ENCODE data around the gene UGDH. TPM values are rescaled to one million over a fixed set of nuclear protein-coding genes. Genes with fewer than 3 reads are reported as not detected.

Gene UGDH
- total and polyA plus RNA-seq, 9 of the 15 experiments (the other 6 are each of a cell fraction or from before 2014, with no cell fraction given): 5.5 to 21.7 (median 16.2) TPM

DNA sequence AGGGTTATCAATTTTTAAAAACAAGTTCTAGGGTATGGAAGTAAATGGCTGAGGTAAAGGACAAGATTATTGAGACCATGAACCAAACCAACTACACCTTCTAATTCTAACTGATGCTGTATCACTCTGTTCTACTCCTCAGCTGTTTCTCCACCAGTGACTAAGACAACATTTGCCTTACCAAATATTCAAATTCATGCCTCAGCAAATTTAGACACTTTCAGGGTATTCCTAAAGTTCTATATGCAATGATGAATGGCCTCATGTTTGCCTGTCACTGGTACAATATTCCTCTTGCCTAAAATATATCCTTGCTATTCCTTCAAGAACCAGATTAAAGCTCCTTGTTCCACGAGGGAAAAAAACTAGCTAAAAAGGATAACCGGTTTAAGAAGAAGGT, 73.5 kb downstream of the UGDH start (continued):
- TF ChIP-seq BCLAF1 (IDR thresholded peaks at IDR 0.05; ENCODE audit: borderline replicate concordance in 1 of 2, control insufficient read depth in 1 of 2, low read depth in 2 of 2, low read length in 1 of 2): 0 out of 4 replicates have a peak, but pooled peaks of 1 of the 2 experiments have one; percentile 19

DNA sequence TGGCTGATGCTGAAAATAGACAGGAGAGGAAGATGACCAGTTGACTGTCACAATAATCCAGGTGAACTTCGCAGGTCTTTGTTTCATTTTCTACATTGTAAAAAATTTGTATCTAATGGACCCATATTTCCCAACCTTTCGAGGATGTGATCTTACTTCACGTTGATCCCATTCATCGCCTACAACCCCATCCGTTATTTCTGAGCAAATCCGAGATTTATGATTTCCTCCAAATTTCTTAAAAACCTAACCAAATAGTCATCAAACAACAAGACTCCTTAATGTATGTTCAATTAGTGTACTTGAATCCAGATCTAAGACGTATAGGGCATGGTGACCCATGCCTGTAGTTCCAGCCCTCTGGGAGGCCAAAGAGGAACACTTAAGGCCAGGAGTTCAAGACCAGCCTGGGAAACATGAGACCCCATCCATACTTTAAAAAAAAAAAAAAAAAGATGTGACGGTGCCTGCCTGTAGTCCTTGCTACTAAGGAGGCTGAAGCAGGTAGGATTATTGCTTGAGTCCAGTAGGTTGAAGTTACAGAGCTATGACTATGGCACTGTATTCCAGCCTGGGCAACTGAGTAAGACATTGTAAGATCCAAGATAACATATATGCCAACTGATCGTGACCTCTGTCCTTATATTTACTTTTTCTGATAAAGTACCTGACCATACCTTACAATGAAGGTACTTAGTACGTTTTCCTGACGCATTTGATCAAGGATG, 74.2 kb downstream of the UGDH start:
- peak; percentile 10 for ATAC-seq
- H4K20me1 ChIP-seq (replicated peaks; ENCODE audit: control insufficient read depth, insufficient read depth, low read length): peaks cover 26% of the 10 kb centered on the region; the same call in 1 of the 2 replicates
- WGBS (ENCODE audit: insufficient coverage, low coverage, missing lambda C conversion rate): 90% methylated on average over 11 of the region's 11 CpGs
- TF ChIP-seq FOXM1 (IDR thresholded peaks at IDR 0.05; ENCODE audit: low read depth): no peak
- TF ChIP-seq FOXM1 (CRISPR knock-in tag; IDR thresholded peaks at IDR 0.05; ENCODE audit: low read depth): no peak
- peak; percentile 73 for TF ChIP-seq POLR2A (conservative IDR thresholded peaks at IDR 0.05)
- peak; percentile 21; the same call in 1 of the 2 replicates for TF ChIP-seq TEAD4 (IDR thresholded peaks at IDR 0.05; ENCODE audit: low read length)
- TF ChIP-seq TEAD4 (CRISPR knock-in tag; IDR thresholded peaks at IDR 0.05; ENCODE audit: borderline replicate concordance): no peak
- TF ChIP-seq ZNF41 (CRISPR knock-in tag; conservative IDR thresholded peaks at IDR 0.05): 0 out of 2 replicates have a peak, but pooled peaks have one; percentile 32
- TF ChIP-seq SMAD1 (IDR thresholded peaks at IDR 0.05; ENCODE audit: low read depth, low read length, partially characterized antibody): no peak
- 0 out of 2 replicates have a peak, but pooled peaks have one; percentile 24 for TF ChIP-seq ESRRB (CRISPR knock-in tag; IDR thresholded peaks at IDR 0.05; ENCODE audit: borderline replicate concordance)
- TF ChIP-seq BCLAF1 (IDR thresholded peaks at IDR 0.05; ENCODE audit: borderline replicate concordance in 1 of 2, control insufficient read depth in 1 of 2, low read depth in 2 of 2, low read length in 1 of 2): peak in 1 of 2 experiments; percentile 57; a peak in 1 of 4 replicates
- TF ChIP-seq MYNN (IDR thresholded peaks at IDR 0.05): peak; percentile 15; the same call in 1 of the 2 replicates
- TF ChIP-seq MYNN (CRISPR knock-in tag; IDR thresholded peaks at IDR 0.05): no peak
- no peak for TF ChIP-seq RBM39 (optimal IDR thresholded peaks at IDR 0.05; ENCODE audit: low read depth, low read length)
- TF ChIP-seq CBX5 (IDR thresholded peaks at IDR 0.05; ENCODE audit: borderline replicate concordance, low read depth): no peak
- TF ChIP-seq POLR2AphosphoS2 (IDR thresholded peaks at IDR 0.05; ENCODE audit: low read length): peak; percentile 82

More for the DNA sequence above, 74.2 kb downstream of the UGDH start:
- Histone ChIP-seq H3K9me1 (ENCODE audit: control insufficient read depth, insufficient read depth, low read length) (no peaks in the 10 kb centered on the region), H3K27ac (ENCODE audit: extremely low read depth, low read depth, low read length) (no peak overlapping the region), H3K36me3 (ENCODE audit: control insufficient read depth, insufficient read depth, low read length) (peaks cover 81% of the 10 kb centered on the region), H3K4me1 (replicated peaks in 1 of 2; ENCODE audit: control insufficient read depth in 2 of 2, insufficient read depth in 2 of 2, low read length in 2 of 2) (peaks cover 3 to 8% of the 10 kb centered on the region in 2 experiments; a peak in 3 of 5 replicates), H3K4me2 (ENCODE audit: insufficient read depth, low read length) (no peak overlapping the region), H3K9ac (ENCODE audit: insufficient read depth in 1 of 2, low read depth in 2 of 2, low read length in 2 of 2) (no peak overlapping the region), H3K4me3 (no peak overlapping the region), H3K79me2 (ENCODE audit: control insufficient read depth, insufficient read depth, low read length) (peaks cover 39% of the 10 kb centered on the region), H2AFZ (ENCODE audit: low read depth, low read length) (no peak overlapping the region), H3K9me3 (replicated peaks; ENCODE audit: control insufficient read depth, insufficient read depth, low read depth, low read length) (no peaks in the 10 kb centered on the region), H3K27me3 (ENCODE audit: control insufficient read depth in 2 of 2, insufficient read depth in 2 of 2, low read length in 2 of 2) (no peaks in the 10 kb centered on the region)
- ChIA-PET POLR2A (interaction anchor here (0.5 to 1.4 kb wide), 6 partner anchors 11 to 523 kb away, joined by 3 to 6 read pairs (median 3); no protein-coding TSS in a partner anchor), CTCF (ENCODE audit: low intra/inter-chr PET ratio) (no interaction called here)
- FAIRE-seq (no peak), DNase-seq (ENCODE audit: extremely low read depth in 1 of 4, low spot score in 3 of 4) (no peak)
- no TSS peak for BruUV-seq (replicated peaks)
- intact Hi-C loops (cut with micrococcal nuclease) (loop anchor here (10.0 kb wide), 1 partner anchor 558 kb away; no protein-coding TSS in a partner anchor), in situ Hi-C loops (cut with MboI) (no loop called here)
